Measurements from ENCODE around the gene MPLKIP. TPM values are rescaled to one million over a fixed set of nuclear protein-coding genes. Genes with fewer than 3 reads are reported as not detected.

MPLKIP gene
- total RNA-seq, 1 donor from 2014 or later: 21.3 TPM

Other genes with a start within 250 kb of the MPLKIP start
- 46.5 and 79.1 TPM in 2 replicates for gene CDK13, start 184.4 kb downstream of the MPLKIP start, total RNA-seq
- gene SUGCT, start 383 bp upstream of the MPLKIP start, total RNA-seq: 11.8 and 15.3 TPM in 2 replicates